ENCODE measurements around the gene SOX4.

The SOX4 gene

DNA sequence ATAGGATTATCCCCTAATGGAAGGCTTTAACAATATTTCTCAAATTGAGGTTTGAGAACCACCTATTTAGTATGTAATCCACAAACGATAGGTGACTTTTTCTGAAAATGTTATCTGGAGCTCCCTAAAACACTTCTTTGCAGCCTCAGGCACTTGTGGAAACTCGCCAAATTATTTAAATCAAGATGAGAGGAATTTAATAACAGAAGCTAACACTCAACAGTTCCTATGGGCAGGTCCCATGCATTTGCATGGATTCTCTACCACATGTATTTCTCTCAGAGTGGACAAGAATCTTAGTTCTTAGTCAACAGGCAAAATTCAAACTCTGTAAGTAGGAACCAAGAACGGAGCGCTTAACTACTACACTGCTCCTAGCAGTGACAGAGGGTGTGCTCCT lies 20.7 kb downstream of the SOX4 start:
- no peak for DNase-seq (ENCODE audit: low read depth)

DNA sequence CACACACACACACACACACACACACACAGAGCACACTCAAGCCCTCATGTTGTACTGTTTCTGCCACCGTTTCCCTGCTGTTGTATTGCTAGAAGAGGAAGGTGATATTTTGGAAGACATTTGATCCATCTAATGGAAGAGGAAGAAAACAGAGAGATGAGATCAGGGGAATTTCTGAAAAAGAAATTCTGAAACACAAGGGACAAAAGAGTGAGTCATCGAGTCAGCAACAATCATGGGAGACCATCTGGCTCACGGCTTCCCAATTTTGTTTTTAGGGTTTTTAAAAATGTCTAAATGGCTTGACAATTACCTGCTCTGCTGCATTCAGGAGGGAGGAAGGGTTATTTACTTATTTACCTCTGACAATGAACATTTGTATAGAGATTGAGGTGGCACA lies 22.0 kb downstream of the SOX4 start:
- no peak for DNase-seq (ENCODE audit: low read depth)

GRCh38 chr6:21616005-21616404 lies 22.5 kb downstream of the SOX4 start:
- no peak for DNase-seq (ENCODE audit: low read depth)

DNA sequence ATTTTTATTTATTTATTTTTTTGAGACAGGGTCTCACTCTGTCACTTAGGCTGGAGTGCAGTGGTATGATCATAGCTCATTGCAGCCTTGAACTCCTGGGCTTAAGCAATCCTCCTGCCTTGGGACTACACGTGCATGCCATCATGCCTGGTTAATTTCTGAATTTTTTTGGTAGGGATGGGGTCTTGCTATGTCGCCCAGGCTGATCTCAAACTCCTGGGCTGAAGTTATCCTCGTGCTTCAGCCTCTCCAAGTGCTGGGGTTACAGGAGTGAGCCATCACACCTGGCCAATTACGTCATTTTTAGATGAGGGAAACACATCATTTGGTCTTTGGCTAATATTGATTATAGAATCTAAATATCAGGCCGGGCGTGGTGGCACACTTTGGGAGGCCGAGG lies 32.1 kb downstream of the SOX4 start:
- DNase-seq (ENCODE audit: low read depth) = no peak

GRCh38 chr6:21626756-21627155 lies 33.2 kb downstream of the SOX4 start:
- no peak for DNase-seq (ENCODE audit: low read depth)

GRCh38 chr6:21628160-21628559 lies 34.6 kb downstream of the SOX4 start:
- DNase-seq (ENCODE audit: low read depth) = no peak

DNA sequence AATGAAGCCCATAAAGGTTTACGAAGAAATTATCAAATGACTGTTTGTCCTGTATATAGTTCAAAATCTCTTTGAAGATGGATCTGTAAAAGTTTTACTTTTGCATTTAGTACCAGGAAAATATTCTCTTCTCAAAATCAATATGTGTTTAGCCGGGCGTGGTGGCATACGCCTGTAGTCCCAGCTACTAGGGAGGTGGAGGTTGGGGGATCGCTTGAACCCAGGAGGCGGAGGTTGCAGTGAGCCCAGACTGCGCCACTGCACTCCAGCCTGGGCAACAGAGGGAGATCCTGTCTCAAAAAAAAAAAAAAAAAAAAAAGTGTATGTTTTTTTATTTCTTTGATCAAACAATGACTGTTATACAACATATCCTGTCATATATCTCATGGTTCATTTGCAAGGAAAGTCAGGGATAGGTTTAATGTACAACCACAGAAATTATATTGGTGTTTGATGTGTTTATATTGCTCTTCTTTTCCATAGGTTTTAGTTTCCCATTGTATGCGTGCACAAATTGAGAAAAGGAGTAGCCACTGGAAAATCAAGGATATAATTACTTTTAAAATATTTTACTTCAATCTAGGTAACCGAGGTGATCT lies 40.1 kb downstream of the SOX4 start:
- DNase-seq (ENCODE audit: low read depth) = no peak

DNA sequence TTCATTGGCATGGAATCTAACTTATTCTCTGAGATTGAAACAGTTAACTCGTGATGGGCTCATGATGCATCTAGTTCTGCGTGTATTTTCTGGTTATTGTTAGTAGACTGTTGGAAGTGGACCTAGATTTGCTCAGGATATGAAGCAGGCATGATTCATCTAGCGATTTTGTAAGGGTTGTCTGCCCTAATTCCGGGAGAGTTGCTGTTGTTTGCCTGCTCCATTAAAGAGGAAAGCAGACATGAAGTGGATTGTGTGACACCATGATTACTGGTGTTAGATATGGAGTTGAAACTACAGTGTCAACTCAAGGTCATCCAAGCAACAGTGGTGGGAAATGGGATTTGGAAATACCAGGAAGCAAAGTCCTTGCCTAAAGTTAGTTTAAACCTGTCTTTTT lies 41.0 kb downstream of the SOX4 start:
- no peak for DNase-seq (ENCODE audit: low read depth)

DNA sequence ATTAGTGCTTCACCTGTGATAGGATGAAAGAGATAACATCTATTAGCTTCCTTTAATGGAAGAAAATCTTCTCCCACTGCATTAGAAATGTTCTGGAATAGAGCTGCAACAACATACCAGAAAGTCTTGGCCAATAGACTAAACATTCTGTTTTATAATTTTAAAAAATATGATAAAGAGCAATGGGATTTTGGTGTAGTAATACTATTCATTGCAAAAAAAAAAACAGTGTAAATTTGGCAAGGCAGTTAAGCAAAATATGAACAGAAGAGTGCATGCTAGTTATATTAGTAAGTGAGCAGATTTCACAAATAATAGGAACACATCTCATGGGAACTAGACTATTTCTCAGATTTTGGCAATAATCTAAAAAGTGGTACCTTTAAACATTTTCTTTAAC lies 43.3 kb downstream of the SOX4 start:
- no peak for DNase-seq (ENCODE audit: low read depth)

GRCh38 chr6:21639316-21639715 lies 45.8 kb downstream of the SOX4 start:
- no peak for DNase-seq (ENCODE audit: low read depth)

Measured in activated T-cell treated with anti-CD3 and anti-CD28 coated beads for 24 hours (primary cell).